ENCODE results near the gene WWOX.
"Not testable (repeated sequence)": the region's sequence is repeated elsewhere in the genome, so short reads cannot be mapped to it uniquely, and the experiment has no call there.

Gene WWOX

DNA sequence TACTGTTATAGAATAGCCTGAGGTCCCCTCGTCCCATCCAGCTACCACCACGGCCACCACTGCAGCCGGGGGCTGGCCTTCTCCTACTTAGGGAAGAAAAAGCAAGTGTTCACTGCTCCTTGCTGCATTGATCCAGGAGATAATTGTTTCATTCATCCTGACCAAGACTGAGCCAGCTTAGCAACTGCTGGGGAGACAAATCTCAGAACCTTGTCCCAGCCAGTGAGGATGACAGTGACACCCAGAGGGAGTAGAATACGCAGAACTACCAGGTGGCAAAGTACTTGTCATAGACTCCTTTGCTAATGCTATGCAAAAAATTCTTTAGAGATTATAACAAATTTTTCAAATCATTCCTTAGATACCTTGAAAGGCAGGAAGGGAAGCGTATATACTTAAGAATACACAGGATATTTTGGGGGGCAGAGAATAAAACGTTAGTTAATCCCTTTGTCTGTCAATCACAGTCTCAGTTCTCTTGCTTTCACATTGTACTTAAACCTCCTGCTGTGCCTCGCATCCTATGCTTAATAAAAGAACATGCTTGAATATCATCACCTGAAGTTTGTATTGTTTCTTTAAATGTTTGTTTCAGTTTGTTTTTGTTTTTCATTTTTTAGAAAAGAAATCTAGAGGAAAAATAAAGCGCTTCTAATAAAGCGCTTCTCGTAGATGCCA lies 1112.8 kb downstream of the WWOX start:
- no peak for DNase-seq
- H3K27me3 Mint-ChIP-seq, result no peaks in the 10 kb centered on the region
- H3K27ac Mint-ChIP-seq, result no peak overlapping the region
- no peaks in the 10 kb centered on the region for H3K9me3 Mint-ChIP-seq
- H3K4me1 Mint-ChIP-seq (ENCODE audit: low read depth), result peaks cover 15% of the 10 kb centered on the region
- H3K36me3 Mint-ChIP-seq (ENCODE audit: low read depth), result no peaks in the 10 kb centered on the region
- no peak overlapping the region for H3K4me3 Mint-ChIP-seq

DNA sequence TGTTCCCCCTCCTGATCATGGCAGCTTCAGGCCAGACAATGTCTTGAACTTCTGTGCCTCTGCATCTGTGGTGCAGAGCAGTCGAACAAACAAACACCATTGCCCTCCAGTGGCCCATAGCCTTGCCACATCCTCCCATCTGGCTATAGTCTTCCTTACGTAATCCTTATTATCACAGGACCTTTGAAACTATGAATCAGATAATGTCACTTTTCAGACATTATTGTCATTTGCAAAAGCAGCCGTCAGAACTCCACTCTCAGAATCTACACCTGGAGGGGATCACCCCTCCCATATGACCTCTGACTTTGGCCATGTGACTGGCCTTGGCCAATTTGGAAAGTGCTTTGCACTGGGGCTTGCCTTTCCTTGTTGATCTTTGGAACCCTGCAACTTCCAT lies 1113.8 kb downstream of the WWOX start:
- no peaks in the 10 kb centered on the region for H3K9me3 Mint-ChIP-seq
- H3K4me1 Mint-ChIP-seq (ENCODE audit: low read depth), result peaks cover 24% of the 10 kb centered on the region
- no peaks in the 10 kb centered on the region for H3K36me3 Mint-ChIP-seq (ENCODE audit: low read depth)
- H3K27me3 Mint-ChIP-seq, result no peaks in the 10 kb centered on the region
- H3K4me3 Mint-ChIP-seq, result no peak overlapping the region
- no peak overlapping the region for H3K27ac Mint-ChIP-seq
- DNase-seq, result no peak

GRCh38 chr16:79215289-79215688 lies 1115.8 kb downstream of the WWOX start:
- Mint-ChIP-seq H3K36me3 (ENCODE audit: low read depth) (no peaks in the 10 kb centered on the region), H3K4me3 (no peak overlapping the region), H3K4me1 (ENCODE audit: low read depth) (peaks cover 29% of the 10 kb centered on the region), H3K9me3 (no peaks in the 10 kb centered on the region), H3K27ac (no peak overlapping the region), H3K27me3 (no peaks in the 10 kb centered on the region)
- no peak for DNase-seq

- H3K36me3 Mint-ChIP-seq (ENCODE audit: low read depth), result no peaks in the 10 kb centered on the region
- H3K27me3 Mint-ChIP-seq, result no peaks in the 10 kb centered on the region
- no peak overlapping the region for H3K4me3 Mint-ChIP-seq
- peaks cover 20% of the 10 kb centered on the region for H3K4me1 Mint-ChIP-seq (ENCODE audit: low read depth)
- DNase-seq, result no peak
- H3K9me3 Mint-ChIP-seq, result no peaks in the 10 kb centered on the region
- H3K27ac Mint-ChIP-seq, result peak overlapping the region; percentile 11
Observed at GRCh38 chr16:79217375-79218011, 1118.0 kb downstream of the WWOX start.

GRCh38 chr16:79218351-79218750 lies 1118.9 kb downstream of the WWOX start:
- Mint-ChIP-seq H3K27ac (no peak overlapping the region), H3K36me3 (ENCODE audit: low read depth) (no peaks in the 10 kb centered on the region), H3K27me3 (peaks cover 5% of the 10 kb centered on the region), H3K9me3 (peaks cover 5% of the 10 kb centered on the region), H3K4me1 (ENCODE audit: low read depth) (peaks cover 20% of the 10 kb centered on the region), H3K4me3 (no peak overlapping the region)
- DNase-seq, result no peak

DNA sequence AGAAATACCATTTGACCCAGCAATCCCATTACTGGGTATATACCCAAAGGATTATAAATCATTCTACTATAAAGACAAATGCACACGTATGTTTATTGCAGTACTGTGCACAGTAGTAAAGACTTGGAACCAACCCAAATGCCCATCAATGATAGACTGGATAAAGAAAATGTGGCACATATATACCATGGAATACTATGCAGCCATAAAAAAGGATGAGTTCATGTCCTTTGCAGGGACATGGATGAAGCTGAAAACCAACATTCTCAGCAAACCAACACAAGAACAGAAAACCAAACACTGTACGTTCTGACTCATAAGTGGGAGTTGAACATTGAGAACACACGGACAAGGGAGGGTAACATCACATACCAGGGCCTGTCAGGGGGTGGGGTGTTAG lies 1126.5 kb downstream of the WWOX start:
- H3K36me3 Mint-ChIP-seq (ENCODE audit: low read depth); H3K4me3 Mint-ChIP-seq; H3K27me3 Mint-ChIP-seq; H3K4me1 Mint-ChIP-seq (ENCODE audit: low read depth); DNase-seq; H3K27ac Mint-ChIP-seq; H3K9me3 Mint-ChIP-seq: not testable (repeated sequence)

DNA sequence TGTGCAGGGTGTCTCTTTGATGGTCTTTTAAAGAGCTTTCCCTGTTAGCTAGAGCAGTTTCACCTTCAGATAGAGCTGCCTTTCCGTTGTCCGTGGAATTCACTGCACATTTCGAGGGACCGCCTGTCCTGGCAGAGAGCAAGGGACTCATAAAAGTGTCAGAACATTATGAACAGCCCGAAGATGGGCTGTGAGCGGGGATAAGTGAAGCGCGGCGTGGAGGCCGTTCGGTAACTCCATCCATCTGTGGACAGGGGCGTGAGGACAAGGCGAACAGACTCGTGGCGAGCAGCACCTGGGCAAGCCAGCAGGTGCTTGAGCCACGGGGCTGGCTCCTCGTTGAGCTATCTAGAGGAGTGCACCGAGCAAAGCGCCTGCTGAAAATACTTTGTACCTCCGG lies 1129.9 kb downstream of the WWOX start:
- H3K27ac Mint-ChIP-seq, result no peak overlapping the region
- H3K4me1 Mint-ChIP-seq (ENCODE audit: low read depth), result no peaks in the 10 kb centered on the region
- H3K36me3 Mint-ChIP-seq (ENCODE audit: low read depth), result no peaks in the 10 kb centered on the region
- H3K4me3 Mint-ChIP-seq, result no peak overlapping the region
- DNase-seq, result no peak
- peaks cover 2% of the 10 kb centered on the region for H3K9me3 Mint-ChIP-seq
- H3K27me3 Mint-ChIP-seq, result no peaks in the 10 kb centered on the region

- not testable (repeated sequence) for H3K9me3 Mint-ChIP-seq; H3K27ac Mint-ChIP-seq; H3K4me3 Mint-ChIP-seq; H3K27me3 Mint-ChIP-seq; DNase-seq; H3K4me1 Mint-ChIP-seq (ENCODE audit: low read depth); H3K36me3 Mint-ChIP-seq (ENCODE audit: low read depth)
Observed at GRCh38 chr16:79245700-79246099, 1146.2 kb downstream of the WWOX start.

- no peak overlapping the region for H3K27ac Mint-ChIP-seq
Observed at GRCh38 chr16:79247386-79247785, 1147.9 kb downstream of the WWOX start.

GRCh38 chr16:79248351-79248750 lies 1148.9 kb downstream of the WWOX start:
- H3K36me3 Mint-ChIP-seq (ENCODE audit: low read depth), result no peaks in the 10 kb centered on the region
- DNase-seq, result no peak
- H3K4me1 Mint-ChIP-seq (ENCODE audit: low read depth), result no peaks in the 10 kb centered on the region
- no peaks in the 10 kb centered on the region for H3K27me3 Mint-ChIP-seq
- H3K9me3 Mint-ChIP-seq, result no peaks in the 10 kb centered on the region
- no peak overlapping the region for H3K4me3 Mint-ChIP-seq
- no peak overlapping the region for H3K27ac Mint-ChIP-seq

More at GRCh38 chr16:79247386-79247785, 1147.9 kb downstream of the WWOX start:
- no peak overlapping the region for H3K4me3 Mint-ChIP-seq
- H3K27me3 Mint-ChIP-seq, result no peaks in the 10 kb centered on the region
- no peak for DNase-seq
- H3K9me3 Mint-ChIP-seq, result no peaks in the 10 kb centered on the region
- H3K36me3 Mint-ChIP-seq (ENCODE audit: low read depth), result no peaks in the 10 kb centered on the region
- H3K4me1 Mint-ChIP-seq (ENCODE audit: low read depth), result no peaks in the 10 kb centered on the region

DNA sequence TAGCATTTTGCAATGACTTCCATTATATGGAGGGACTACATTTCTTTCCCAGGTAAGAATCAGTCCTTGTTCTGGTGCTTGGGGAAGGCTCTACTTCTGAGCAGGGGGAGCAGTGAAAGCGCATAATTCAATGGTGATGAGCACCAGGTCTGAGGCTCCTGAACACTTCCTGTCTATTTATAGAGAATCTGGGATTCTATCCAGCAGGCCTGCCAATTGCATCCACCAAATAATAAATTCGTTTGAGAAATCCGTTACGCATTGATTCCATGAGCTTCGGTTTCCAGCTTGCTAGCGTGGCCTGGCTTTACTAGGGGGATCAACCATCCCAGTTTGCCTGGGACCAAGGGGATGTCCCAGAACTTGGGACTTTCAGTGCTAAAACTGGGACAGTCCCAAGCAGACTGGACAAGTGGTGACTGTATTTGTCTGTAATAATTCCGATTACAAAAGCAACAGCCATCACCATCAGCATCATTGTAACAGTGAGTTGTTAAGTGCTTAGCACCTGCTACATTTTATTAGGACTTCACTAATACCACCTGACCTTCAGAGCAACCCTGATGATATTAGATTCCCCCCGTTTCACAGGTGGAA lies 1151.1 kb downstream of the WWOX start:
- Mint-ChIP-seq H3K9me3 (no peaks in the 10 kb centered on the region), H3K27ac (no peak overlapping the region), H3K4me3 (no peak overlapping the region), H3K4me1 (ENCODE audit: low read depth) (no peaks in the 10 kb centered on the region), H3K27me3 (no peaks in the 10 kb centered on the region), H3K36me3 (ENCODE audit: low read depth) (no peaks in the 10 kb centered on the region)
- no peak for DNase-seq

DNA sequence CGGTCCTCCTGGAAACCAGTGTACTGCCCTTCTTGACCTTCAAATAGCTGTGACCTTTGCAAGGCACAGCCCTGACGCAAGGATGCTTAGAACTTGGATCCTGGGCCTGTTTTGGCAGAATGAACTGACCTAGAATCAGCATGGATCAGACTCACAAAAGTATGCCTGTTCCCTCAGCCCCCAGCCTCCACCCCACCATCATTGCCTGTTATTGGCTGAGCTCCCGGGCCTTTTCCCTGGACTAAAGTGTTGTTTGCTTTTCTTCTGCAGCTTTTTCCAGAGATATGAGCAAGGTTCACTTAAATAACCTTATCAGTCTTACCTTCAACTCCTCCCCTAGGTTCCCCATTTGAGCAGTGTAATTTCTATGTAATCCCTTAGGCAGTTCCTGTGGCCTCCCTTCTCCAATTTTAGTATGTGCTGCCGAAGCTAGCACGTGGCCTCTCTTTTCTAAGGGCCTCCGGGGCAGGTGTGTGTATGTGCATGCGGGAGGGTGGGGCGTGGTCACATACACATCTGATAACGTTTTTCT lies 1153.7 kb downstream of the WWOX start:
- no peaks in the 10 kb centered on the region for H3K9me3 Mint-ChIP-seq
- H3K4me3 Mint-ChIP-seq, result no peak overlapping the region
- no peak overlapping the region for H3K27ac Mint-ChIP-seq
- no peaks in the 10 kb centered on the region for H3K36me3 Mint-ChIP-seq (ENCODE audit: low read depth)
- DNase-seq, result no peak
- H3K4me1 Mint-ChIP-seq (ENCODE audit: low read depth), result no peaks in the 10 kb centered on the region
- no peaks in the 10 kb centered on the region for H3K27me3 Mint-ChIP-seq

GRCh38 chr16:79257953-79258490 lies 1158.6 kb downstream of the WWOX start:
- peaks cover 23% of the 10 kb centered on the region for H3K4me1 Mint-ChIP-seq (ENCODE audit: low read depth)
- no peak overlapping the region for H3K4me3 Mint-ChIP-seq
- H3K27me3 Mint-ChIP-seq, result peaks cover 8% of the 10 kb centered on the region

GRCh38 chr16:79260890-79261289 lies 1161.4 kb downstream of the WWOX start:
- DNase-seq; H3K4me3 Mint-ChIP-seq; H3K27ac Mint-ChIP-seq; H3K36me3 Mint-ChIP-seq (ENCODE audit: low read depth); H3K9me3 Mint-ChIP-seq: not testable (repeated sequence)
- Mint-ChIP-seq H3K27me3 (peaks cover 14% of the 10 kb centered on the region), H3K4me1 (ENCODE audit: low read depth) (peaks cover 51% of the 10 kb centered on the region)

More at GRCh38 chr16:79257953-79258490, 1158.6 kb downstream of the WWOX start:
- H3K36me3 Mint-ChIP-seq (ENCODE audit: low read depth), result no peaks in the 10 kb centered on the region
- no peak overlapping the region for H3K27ac Mint-ChIP-seq
- no peak for DNase-seq
- no peaks in the 10 kb centered on the region for H3K9me3 Mint-ChIP-seq

DNA sequence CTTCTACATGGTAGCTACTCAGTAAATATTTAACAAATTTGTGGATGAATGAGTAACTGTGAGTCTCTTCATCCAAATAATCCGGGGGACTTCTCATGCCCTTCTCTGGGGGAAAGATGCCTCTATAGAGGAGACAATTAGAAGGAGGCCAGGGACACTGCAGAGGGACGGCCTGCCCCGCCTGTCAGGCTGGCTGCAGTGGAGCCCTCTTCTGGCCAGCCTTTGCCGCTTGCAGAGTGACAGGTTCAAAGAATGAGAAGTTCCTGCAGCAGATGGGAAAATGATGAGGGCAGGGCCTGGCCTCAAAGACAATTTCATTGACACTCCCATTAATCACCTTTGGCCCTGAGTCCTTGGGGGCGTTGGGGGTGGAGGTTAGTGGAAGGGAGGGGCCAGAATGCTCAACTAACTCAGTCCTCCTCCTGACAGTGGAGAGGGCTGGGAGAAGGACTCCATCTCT lies 1162.1 kb downstream of the WWOX start:
- Mint-ChIP-seq H3K36me3 (ENCODE audit: low read depth) (no peaks in the 10 kb centered on the region), H3K9me3 (peaks cover under 1% of the 10 kb centered on the region), H3K4me1 (ENCODE audit: low read depth) (peaks cover 55% of the 10 kb centered on the region), H3K4me3 (no peak overlapping the region), H3K27me3 (peaks cover 14% of the 10 kb centered on the region), H3K27ac (no peak overlapping the region)
- DNase-seq, result peak; percentile 68
